PC-9 (cell line): ENCODE results near the gene CREBBP.

Source experiments
- EZH2 ChIP-seq: fragments of 200-600 bp; sonication (generic); IDR thresholded peaks from 2 replicates; pipeline ENCODE4 v1.8.0; 2017; ENCODE audit warnings: antibody characterized with exemption, low read depth
- TF ChIP-seq, protein P1 (sequence below): fragments of 200-600 bp; sonication (generic); conservative IDR thresholded peaks from 2 replicates; pipeline ENCODE4 v1.6.1; 2017; ENCODE audit warnings: mixed run types, antibody characterized with exemption, mild to moderate bottlenecking, moderate library complexity

GRCh38 chr16:3823427-3823826 is 57.1 kb downstream of the CREBBP start:
- TF ChIP-seq, protein P1, sequence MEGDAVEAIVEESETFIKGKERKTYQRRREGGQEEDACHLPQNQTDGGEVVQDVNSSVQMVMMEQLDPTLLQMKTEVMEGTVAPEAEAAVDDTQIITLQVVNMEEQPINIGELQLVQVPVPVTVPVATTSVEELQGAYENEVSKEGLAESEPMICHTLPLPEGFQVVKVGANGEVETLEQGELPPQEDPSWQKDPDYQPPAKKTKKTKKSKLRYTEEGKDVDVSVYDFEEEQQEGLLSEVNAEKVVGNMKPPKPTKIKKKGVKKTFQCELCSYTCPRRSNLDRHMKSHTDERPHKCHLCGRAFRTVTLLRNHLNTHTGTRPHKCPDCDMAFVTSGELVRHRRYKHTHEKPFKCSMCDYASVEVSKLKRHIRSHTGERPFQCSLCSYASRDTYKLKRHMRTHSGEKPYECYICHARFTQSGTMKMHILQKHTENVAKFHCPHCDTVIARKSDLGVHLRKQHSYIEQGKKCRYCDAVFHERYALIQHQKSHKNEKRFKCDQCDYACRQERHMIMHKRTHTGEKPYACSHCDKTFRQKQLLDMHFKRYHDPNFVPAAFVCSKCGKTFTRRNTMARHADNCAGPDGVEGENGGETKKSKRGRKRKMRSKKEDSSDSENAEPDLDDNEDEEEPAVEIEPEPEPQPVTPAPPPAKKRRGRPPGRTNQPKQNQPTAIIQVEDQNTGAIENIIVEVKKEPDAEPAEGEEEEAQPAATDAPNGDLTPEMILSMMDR: no peak
- no peak for TF ChIP-seq EZH2
